ENCODE data around the gene TENT5A. TPM values are rescaled to one million over a fixed set of nuclear protein-coding genes. Genes with fewer than 3 reads are reported as not detected.
"Not testable (repeated sequence)": the region's sequence is repeated elsewhere in the genome, so short reads cannot be mapped to it uniquely, and the experiment has no call there.

TENT5A gene
- total RNA-seq, 1 donor from 2014 or later, result 9.2 TPM

GRCh38 chr6:81777586-81778268, 25.2 kb upstream of the TENT5A start:
- no peak for TF ChIP-seq CTCF (IDR thresholded peaks at IDR 0.05; ENCODE audit: insufficient read depth, low read length, severe bottlenecking)
- DNase-seq (ENCODE audit: low read depth), result no peak
- FAIRE-seq, result peak; percentile 66
- H3K27me3 ChIP-seq (ENCODE audit: control insufficient read depth, insufficient read depth, low read length), result no peaks in the 10 kb centered on the region
- H3K36me3 ChIP-seq (ENCODE audit: control insufficient read depth, insufficient read depth, low read length), result no peaks in the 10 kb centered on the region
- H3K4me3 ChIP-seq (ENCODE audit: low read depth, low read length), result no peak overlapping the region

- H3K36me3 ChIP-seq (ENCODE audit: control insufficient read depth, insufficient read depth, low read length); H3K4me3 ChIP-seq (ENCODE audit: low read depth, low read length); FAIRE-seq; DNase-seq (ENCODE audit: low read depth); H3K27me3 ChIP-seq (ENCODE audit: control insufficient read depth, insufficient read depth, low read length): not testable (repeated sequence)
Observed at GRCh38 chr6:81776219-81776618, 23.7 kb upstream of the TENT5A start.

- TF ChIP-seq CTCF (IDR thresholded peaks at IDR 0.05; ENCODE audit: insufficient read depth, low read length, severe bottlenecking), result no peak
- H3K4me3 ChIP-seq (ENCODE audit: low read depth, low read length), result no peak overlapping the region
- DNase-seq (ENCODE audit: low read depth) (no peak), FAIRE-seq (no peak)
- H3K36me3 ChIP-seq (ENCODE audit: control insufficient read depth, insufficient read depth, low read length), result no peaks in the 10 kb centered on the region
- H3K27me3 ChIP-seq (ENCODE audit: control insufficient read depth, insufficient read depth, low read length), result no peaks in the 10 kb centered on the region
Observed at GRCh38 chr6:81774542-81774941, 22.1 kb upstream of the TENT5A start.

- Histone ChIP-seq H3K4me3 (ENCODE audit: low read depth, low read length) (no peak overlapping the region), H3K36me3 (ENCODE audit: control insufficient read depth, insufficient read depth, low read length) (no peaks in the 10 kb centered on the region), H3K27me3 (ENCODE audit: control insufficient read depth, insufficient read depth, low read length) (no peaks in the 10 kb centered on the region)
- no peak for FAIRE-seq
- no peak for DNase-seq (ENCODE audit: low read depth)
- TF ChIP-seq CTCF (IDR thresholded peaks at IDR 0.05; ENCODE audit: insufficient read depth, low read length, severe bottlenecking), result no peak
Observed at GRCh38 chr6:81773887-81774286, 21.4 kb upstream of the TENT5A start.

GRCh38 chr6:81772741-81773140, 20.3 kb upstream of the TENT5A start:
- DNase-seq (ENCODE audit: low read depth), result peak; percentile 84
- Histone ChIP-seq H3K27me3 (ENCODE audit: control insufficient read depth, insufficient read depth, low read length) (no peaks in the 10 kb centered on the region), H3K36me3 (ENCODE audit: control insufficient read depth, insufficient read depth, low read length) (no peaks in the 10 kb centered on the region), H3K4me3 (ENCODE audit: low read depth, low read length) (no peak overlapping the region)
- no peak for FAIRE-seq
- TF ChIP-seq CTCF (IDR thresholded peaks at IDR 0.05; ENCODE audit: insufficient read depth, low read length, severe bottlenecking), result no peak

- no peaks in the 10 kb centered on the region for H3K36me3 ChIP-seq (ENCODE audit: control insufficient read depth, insufficient read depth, low read length)
- no peaks in the 10 kb centered on the region for H3K27me3 ChIP-seq (ENCODE audit: control insufficient read depth, insufficient read depth, low read length)
- FAIRE-seq, result no peak
- no peak overlapping the region for H3K4me3 ChIP-seq (ENCODE audit: low read depth, low read length)
- no peak for TF ChIP-seq CTCF (IDR thresholded peaks at IDR 0.05; ENCODE audit: insufficient read depth, low read length, severe bottlenecking)
- no peak for DNase-seq (ENCODE audit: low read depth)
Observed at GRCh38 chr6:81771097-81771496, 18.6 kb upstream of the TENT5A start.
